K562 (cell line): ENCODE data around the gene AFG1L. TPM values are rescaled to one million over a fixed set of nuclear protein-coding genes. Genes with fewer than 3 reads are reported as not detected.
A peak's percentile ranks its signal among the peaks of the same experiment; 100 is the strongest.

Experiments used
- ARHGAP35 ChIP-seq: fragments of 450-650 bp; IDR thresholded peaks from 2 replicates; pipeline ENCODE4 v1.6.1; 2018; ENCODE audit not compliant: partially characterized antibody
- CHD2 ChIP-seq: IDR thresholded peaks from 2 replicates; pipeline ENCODE4 v1.6.1; 2011; ENCODE audit warnings: low read depth, low read length
- E2F3 ChIP-seq: fragments of 250-450 bp; sonication (Bioruptor Pico); IDR thresholded peaks from 2 replicates; pipeline ENCODE4 v1.4.0; 2020; ENCODE audit warnings: mild to moderate bottlenecking
- GATA2 ChIP-seq: sonication (generic); formaldehyde crosslinking; IDR thresholded peaks from 2 replicates; pipeline ENCODE4 v1.4.0; 2020; ENCODE audit warnings: mild to moderate bottlenecking, missing genetic modification reagents
- GTF2F1 ChIP-seq: IDR thresholded peaks from 2 replicates; pipeline ENCODE4 v1.6.1; 2011; ENCODE audit warnings: low read depth, low read length, improper control_type of control experiment
- JUND ChIP-seq, 2 experiments: IDR thresholded peaks; 2 replicates in 1 of 2; 3 replicates in 1 of 2; pipeline ENCODE4 v1.6.1; 2011; ENCODE audit warnings: borderline replicate concordance in 2 of 2, low read depth in 2 of 2, low read length in 2 of 2, improper control_type of control experiment in 1 of 2, missing biosample characterization in 1 of 2, missing genetic modification characterization in 1 of 2, missing genetic modification reagents in 1 of 2
- PML ChIP-seq: IDR thresholded peaks from 2 replicates; pipeline ENCODE4 v1.6.1; 2012; ENCODE audit warnings: low read length, inconsistent platforms
- PRPF4 ChIP-seq: fragments of 200-400 bp; formaldehyde crosslinking; IDR thresholded peaks from one replicate; pipeline ENCODE4 v1.6.1; 2017; ENCODE audit warnings: low read length, low read depth, mild to moderate bottlenecking; ENCODE audit not compliant: insufficient read depth, poor library complexity, severe bottlenecking
- TAF15 ChIP-seq: fragments of 200-400 bp; formaldehyde crosslinking; IDR thresholded peaks from 2 replicates; pipeline ENCODE4 v1.6.1; 2017; ENCODE audit warnings: mild to moderate bottlenecking, low read depth, low read length, moderate library complexity
- ZC3H8 ChIP-seq: fragments of 450-650 bp; IDR thresholded peaks from 2 replicates; pipeline ENCODE4 v1.6.1; 2017
- ZNF121 ChIP-seq: sonication (generic); formaldehyde crosslinking; conservative IDR thresholded peaks from 2 replicates; pipeline ENCODE4 v1.8.0; 2022; ENCODE audit warnings: missing genetic modification reagents
- ZNF175 ChIP-seq: fragments of 200-800 bp; sonication (Bioruptor generic); IDR thresholded peaks from 2 replicates; pipeline ENCODE4 v1.6.1; 2016; ENCODE audit warnings: low read depth, mild to moderate bottlenecking, missing genetic modification characterization, missing compliant biosample characterization
- ZNF253 ChIP-seq: fragments of 250-450 bp; sonication (Bioruptor Pico); conservative IDR thresholded peaks from 2 replicates; pipeline ENCODE4 v1.6.1; 2021; ENCODE audit warnings: mild to moderate bottlenecking
- ZNF274 ChIP-seq: IDR thresholded peaks from 2 replicates; pipeline ENCODE4 v1.6.1; 2011; ENCODE audit warnings: low read depth, mild to moderate bottlenecking, low read length, moderate library complexity, borderline replicate concordance
- polyA plus RNA-seq, 8 experiments: library from polyadenylated mRNA; depleted of rRNA in 4 of 8; stranded (reverse) in 5 of 8; unstranded in 3 of 8; fragments of >200 nt; fragmentation: Nextera tagmentation in 2 of 8; fragmentation: Illumina TruSeq in 1 of 8; extraction: Ambion mirVana in 2 of 8; extraction: Trizol in 1 of 8; gene quantifications; 2 replicates each; pipeline versions ENCODE4 v1.2.1 to v1.2.3, GENCODE V29; 2011 to 2014; ENCODE audit warnings: inconsistent platforms in 1 of 8, missing spikeins in 1 of 8
- total RNA-seq, 7 experiments: library from RNA; depleted of rRNA in 6 of 7; stranded (reverse); fragments of >200 nt in 6 of 7; fragmentation: Illumina TruSeq in 2 of 7; extraction: Trizol in 2 of 7; gene quantifications; 2 replicates each; pipeline versions ENCODE4 v1.2.1 to v1.2.3, GENCODE V29; 2011 to 2021; ENCODE audit warnings: low replicate concordance in 1 of 7
- TF ChIP-seq, protein P1 (sequence below): conservative IDR thresholded peaks from 2 replicates; pipeline ENCODE4 v1.6.1; 2011; ENCODE audit warnings: low read depth, mild to moderate bottlenecking, low read length; ENCODE audit not compliant: control insufficient read depth
- TF ChIP-seq, protein P2 (sequence below): fragments of 450-650 bp; IDR thresholded peaks from 2 replicates; pipeline ENCODE4 v1.6.1; 2016; ENCODE audit warnings: mild to moderate bottlenecking, moderate library complexity

Gene AFG1L
- total and polyA plus RNA-seq, 9 of the 15 experiments (the other 6 are each of a cell fraction or from before 2014, with no cell fraction given), result 2.2 to 15.5 (median 5.8) TPM

DNA sequence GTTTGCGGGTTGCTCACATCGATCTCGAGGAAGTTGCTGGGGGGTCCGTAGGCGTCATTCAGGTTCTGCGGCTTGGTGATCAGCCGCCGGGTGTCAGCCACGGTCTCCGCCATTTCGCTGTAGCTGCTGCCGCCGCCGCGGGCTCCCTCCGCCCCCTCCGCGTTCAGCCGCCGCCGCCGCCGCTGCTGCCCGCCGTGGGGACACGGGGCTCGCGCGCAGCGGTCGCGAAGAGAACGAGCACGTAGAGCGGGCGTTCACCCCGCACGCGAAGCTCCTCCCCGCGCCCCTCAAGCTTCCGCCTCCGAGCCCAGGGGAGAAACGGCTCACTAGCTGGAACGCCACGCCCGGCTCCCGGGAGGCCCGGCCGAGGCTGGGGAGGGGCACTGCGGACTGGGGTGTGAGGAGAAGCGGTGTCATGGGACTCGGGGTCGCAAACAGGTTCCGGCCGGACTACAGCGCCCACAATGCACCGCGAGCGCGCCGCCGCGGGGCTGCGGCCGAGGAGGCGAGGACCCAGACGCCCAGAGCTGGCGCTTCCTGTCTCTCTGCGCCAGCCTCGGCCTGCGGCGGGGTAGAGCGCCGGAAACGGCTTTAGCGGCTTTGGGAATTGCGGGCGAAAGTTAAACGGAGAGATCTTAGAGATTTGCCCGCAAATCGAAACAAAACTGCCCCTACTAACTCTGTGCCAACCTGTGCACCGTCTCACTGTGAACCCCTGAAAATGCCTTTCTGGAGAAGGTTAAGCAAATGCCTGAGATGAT lies 33.9 kb upstream of the AFG1L start, which contains the start of gene SNX3 (continued):
- TF ChIP-seq, protein P1, sequence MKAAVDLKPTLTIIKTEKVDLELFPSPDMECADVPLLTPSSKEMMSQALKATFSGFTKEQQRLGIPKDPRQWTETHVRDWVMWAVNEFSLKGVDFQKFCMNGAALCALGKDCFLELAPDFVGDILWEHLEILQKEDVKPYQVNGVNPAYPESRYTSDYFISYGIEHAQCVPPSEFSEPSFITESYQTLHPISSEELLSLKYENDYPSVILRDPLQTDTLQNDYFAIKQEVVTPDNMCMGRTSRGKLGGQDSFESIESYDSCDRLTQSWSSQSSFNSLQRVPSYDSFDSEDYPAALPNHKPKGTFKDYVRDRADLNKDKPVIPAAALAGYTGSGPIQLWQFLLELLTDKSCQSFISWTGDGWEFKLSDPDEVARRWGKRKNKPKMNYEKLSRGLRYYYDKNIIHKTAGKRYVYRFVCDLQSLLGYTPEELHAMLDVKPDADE, result peak; percentile 95
- no peak for TF ChIP-seq ARHGAP35
- peak; percentile 78 for TF ChIP-seq GATA2
- TF ChIP-seq E2F3 (CRISPR knock-in tag), result no peak
- no peak for TF ChIP-seq ZNF175 (CRISPR knock-in tag)
- TF ChIP-seq GTF2F1, result peak; percentile 79; the same call in 1 of the 2 replicates
- no peak for TF ChIP-seq ZC3H8
- no peak for TF ChIP-seq ZNF274
- TF ChIP-seq PRPF4, result no peak
- peak; percentile 37; the same call in 1 of the 2 replicates for TF ChIP-seq CHD2
- peak; percentile 50 for TF ChIP-seq JUND (IDR thresholded peaks at IDR 0.05; ENCODE audit: borderline replicate concordance, low read depth, low read length)
- TF ChIP-seq JUND (tag; IDR thresholded peaks at IDR 0.05; ENCODE audit: borderline replicate concordance, low read depth, low read length), result no peak
- TF ChIP-seq, protein P2, sequence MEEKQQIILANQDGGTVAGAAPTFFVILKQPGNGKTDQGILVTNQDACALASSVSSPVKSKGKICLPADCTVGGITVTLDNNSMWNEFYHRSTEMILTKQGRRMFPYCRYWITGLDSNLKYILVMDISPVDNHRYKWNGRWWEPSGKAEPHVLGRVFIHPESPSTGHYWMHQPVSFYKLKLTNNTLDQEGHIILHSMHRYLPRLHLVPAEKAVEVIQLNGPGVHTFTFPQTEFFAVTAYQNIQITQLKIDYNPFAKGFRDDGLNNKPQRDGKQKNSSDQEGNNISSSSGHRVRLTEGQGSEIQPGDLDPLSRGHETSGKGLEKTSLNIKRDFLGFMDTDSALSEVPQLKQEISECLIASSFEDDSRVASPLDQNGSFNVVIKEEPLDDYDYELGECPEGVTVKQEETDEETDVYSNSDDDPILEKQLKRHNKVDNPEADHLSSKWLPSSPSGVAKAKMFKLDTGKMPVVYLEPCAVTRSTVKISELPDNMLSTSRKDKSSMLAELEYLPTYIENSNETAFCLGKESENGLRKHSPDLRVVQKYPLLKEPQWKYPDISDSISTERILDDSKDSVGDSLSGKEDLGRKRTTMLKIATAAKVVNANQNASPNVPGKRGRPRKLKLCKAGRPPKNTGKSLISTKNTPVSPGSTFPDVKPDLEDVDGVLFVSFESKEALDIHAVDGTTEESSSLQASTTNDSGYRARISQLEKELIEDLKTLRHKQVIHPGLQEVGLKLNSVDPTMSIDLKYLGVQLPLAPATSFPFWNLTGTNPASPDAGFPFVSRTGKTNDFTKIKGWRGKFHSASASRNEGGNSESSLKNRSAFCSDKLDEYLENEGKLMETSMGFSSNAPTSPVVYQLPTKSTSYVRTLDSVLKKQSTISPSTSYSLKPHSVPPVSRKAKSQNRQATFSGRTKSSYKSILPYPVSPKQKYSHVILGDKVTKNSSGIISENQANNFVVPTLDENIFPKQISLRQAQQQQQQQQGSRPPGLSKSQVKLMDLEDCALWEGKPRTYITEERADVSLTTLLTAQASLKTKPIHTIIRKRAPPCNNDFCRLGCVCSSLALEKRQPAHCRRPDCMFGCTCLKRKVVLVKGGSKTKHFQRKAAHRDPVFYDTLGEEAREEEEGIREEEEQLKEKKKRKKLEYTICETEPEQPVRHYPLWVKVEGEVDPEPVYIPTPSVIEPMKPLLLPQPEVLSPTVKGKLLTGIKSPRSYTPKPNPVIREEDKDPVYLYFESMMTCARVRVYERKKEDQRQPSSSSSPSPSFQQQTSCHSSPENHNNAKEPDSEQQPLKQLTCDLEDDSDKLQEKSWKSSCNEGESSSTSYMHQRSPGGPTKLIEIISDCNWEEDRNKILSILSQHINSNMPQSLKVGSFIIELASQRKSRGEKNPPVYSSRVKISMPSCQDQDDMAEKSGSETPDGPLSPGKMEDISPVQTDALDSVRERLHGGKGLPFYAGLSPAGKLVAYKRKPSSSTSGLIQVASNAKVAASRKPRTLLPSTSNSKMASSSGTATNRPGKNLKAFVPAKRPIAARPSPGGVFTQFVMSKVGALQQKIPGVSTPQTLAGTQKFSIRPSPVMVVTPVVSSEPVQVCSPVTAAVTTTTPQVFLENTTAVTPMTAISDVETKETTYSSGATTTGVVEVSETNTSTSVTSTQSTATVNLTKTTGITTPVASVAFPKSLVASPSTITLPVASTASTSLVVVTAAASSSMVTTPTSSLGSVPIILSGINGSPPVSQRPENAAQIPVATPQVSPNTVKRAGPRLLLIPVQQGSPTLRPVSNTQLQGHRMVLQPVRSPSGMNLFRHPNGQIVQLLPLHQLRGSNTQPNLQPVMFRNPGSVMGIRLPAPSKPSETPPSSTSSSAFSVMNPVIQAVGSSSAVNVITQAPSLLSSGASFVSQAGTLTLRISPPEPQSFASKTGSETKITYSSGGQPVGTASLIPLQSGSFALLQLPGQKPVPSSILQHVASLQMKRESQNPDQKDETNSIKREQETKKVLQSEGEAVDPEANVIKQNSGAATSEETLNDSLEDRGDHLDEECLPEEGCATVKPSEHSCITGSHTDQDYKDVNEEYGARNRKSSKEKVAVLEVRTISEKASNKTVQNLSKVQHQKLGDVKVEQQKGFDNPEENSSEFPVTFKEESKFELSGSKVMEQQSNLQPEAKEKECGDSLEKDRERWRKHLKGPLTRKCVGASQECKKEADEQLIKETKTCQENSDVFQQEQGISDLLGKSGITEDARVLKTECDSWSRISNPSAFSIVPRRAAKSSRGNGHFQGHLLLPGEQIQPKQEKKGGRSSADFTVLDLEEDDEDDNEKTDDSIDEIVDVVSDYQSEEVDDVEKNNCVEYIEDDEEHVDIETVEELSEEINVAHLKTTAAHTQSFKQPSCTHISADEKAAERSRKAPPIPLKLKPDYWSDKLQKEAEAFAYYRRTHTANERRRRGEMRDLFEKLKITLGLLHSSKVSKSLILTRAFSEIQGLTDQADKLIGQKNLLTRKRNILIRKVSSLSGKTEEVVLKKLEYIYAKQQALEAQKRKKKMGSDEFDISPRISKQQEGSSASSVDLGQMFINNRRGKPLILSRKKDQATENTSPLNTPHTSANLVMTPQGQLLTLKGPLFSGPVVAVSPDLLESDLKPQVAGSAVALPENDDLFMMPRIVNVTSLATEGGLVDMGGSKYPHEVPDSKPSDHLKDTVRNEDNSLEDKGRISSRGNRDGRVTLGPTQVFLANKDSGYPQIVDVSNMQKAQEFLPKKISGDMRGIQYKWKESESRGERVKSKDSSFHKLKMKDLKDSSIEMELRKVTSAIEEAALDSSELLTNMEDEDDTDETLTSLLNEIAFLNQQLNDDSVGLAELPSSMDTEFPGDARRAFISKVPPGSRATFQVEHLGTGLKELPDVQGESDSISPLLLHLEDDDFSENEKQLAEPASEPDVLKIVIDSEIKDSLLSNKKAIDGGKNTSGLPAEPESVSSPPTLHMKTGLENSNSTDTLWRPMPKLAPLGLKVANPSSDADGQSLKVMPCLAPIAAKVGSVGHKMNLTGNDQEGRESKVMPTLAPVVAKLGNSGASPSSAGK, result no peak
- TF ChIP-seq ZNF121, result no peak
- peak; percentile 90 for TF ChIP-seq PML
- TF ChIP-seq ZNF253 (CRISPR knock-in tag), result no peak
- no peak for TF ChIP-seq TAF15
